Measurements from ENCODE around the gene AFAP1L1.
"Not testable (repeated sequence)": the region's sequence is repeated elsewhere in the genome, so short reads cannot be mapped to it uniquely, and the experiment has no call there.

Gene AFAP1L1

GRCh38 chr5:149262315-149262714, 9.3 kb upstream of the AFAP1L1 start:
- no peak for DNase-seq

- no peak for DNase-seq
These were observed 7.1 kb upstream of the AFAP1L1 start for GRCh38 chr5:149264439-149265067.

- no peak for DNase-seq
These were observed 6.6 kb upstream of the AFAP1L1 start for GRCh38 chr5:149265068-149265465.

- no peak for DNase-seq
These were observed 6.1 kb upstream of the AFAP1L1 start for GRCh38 chr5:149265597-149265996.

GRCh38 chr5:149267241-149267973, 4.3 kb upstream of the AFAP1L1 start:
- no peak for DNase-seq

GRCh38 chr5:149268928-149269557, 2.6 kb upstream of the AFAP1L1 start:
- no peak for DNase-seq

GRCh38 chr5:149271195-149271715, 404 bp upstream of the AFAP1L1 start:
- no peak for DNase-seq

- not testable (repeated sequence) for DNase-seq
These were observed 1.1 kb downstream of the AFAP1L1 start for GRCh38 chr5:149272781-149273180.

GRCh38 chr5:149273237-149273636, 1.6 kb downstream of the AFAP1L1 start:
- no peak for DNase-seq

GRCh38 chr5:149273950-149274349, 2.3 kb downstream of the AFAP1L1 start:
- no peak for DNase-seq

GRCh38 chr5:149274939-149275338, 3.3 kb downstream of the AFAP1L1 start:
- no peak for DNase-seq

- DNase-seq, result no peak
These were observed 6.1 kb downstream of the AFAP1L1 start for GRCh38 chr5:149277801-149278200.

- DNase-seq, result no peak
These were observed 7.0 kb downstream of the AFAP1L1 start for GRCh38 chr5:149278451-149279210.

- no peak for DNase-seq
These were observed 8.0 kb downstream of the AFAP1L1 start for GRCh38 chr5:149279661-149280060.

GRCh38 chr5:149280124-149280523, 8.5 kb downstream of the AFAP1L1 start:
- no peak for DNase-seq

- no peak for DNase-seq
These were observed 9.1 kb downstream of the AFAP1L1 start for GRCh38 chr5:149280802-149281201.

- no peak for DNase-seq
These were observed 10.6 kb downstream of the AFAP1L1 start for GRCh38 chr5:149282027-149282965.

GRCh38 chr5:149282966-149283332, 11.3 kb downstream of the AFAP1L1 start:
- DNase-seq, result no peak

GRCh38 chr5:149283626-149284480, 12.2 kb downstream of the AFAP1L1 start:
- DNase-seq, result no peak

GRCh38 chr5:149284501-149284900, 12.8 kb downstream of the AFAP1L1 start:
- DNase-seq, result no peak

- DNase-seq, result no peak
These were observed 13.5 kb downstream of the AFAP1L1 start for GRCh38 chr5:149285153-149285552.
